Mesendoderm (in vitro differentiated cells): ENCODE data around the gene RAB33A. TPM values are rescaled to one million over a fixed set of nuclear protein-coding genes. Genes with fewer than 3 reads are reported as not detected.

Source experiments
- DNase-seq: peaks from one replicate; pipeline ENCODE4 v3.0.0; 2013
- H2AK5ac ChIP-seq: 2 replicates; pipeline ENCODE4 v1.6.1; 2013; ENCODE audit warnings: low read length, inconsistent platforms
- H2BK120ac ChIP-seq: 2 replicates; pipeline ENCODE4 v1.6.1; 2013; ENCODE audit warnings: low read depth, mild to moderate bottlenecking, low read length, moderate library complexity, mixed read lengths
- H2BK15ac ChIP-seq: replicated peaks from 2 replicates; pipeline ENCODE4 v1.6.1; 2013; ENCODE audit warnings: low read depth, mild to moderate bottlenecking, moderate library complexity
- H2BK5ac ChIP-seq: 2 replicates; pipeline ENCODE4 v1.6.1; 2013; ENCODE audit warnings: low read length, inconsistent platforms
- H3K18ac ChIP-seq: 2 replicates; pipeline ENCODE4 v1.6.1; 2013; ENCODE audit warnings: mild to moderate bottlenecking, low read length, mixed read lengths
- H3K23ac ChIP-seq: one replicate; pipeline ENCODE4 v1.6.1; 2013; ENCODE audit warnings: low read length
- H3K27ac ChIP-seq: 2 replicates; pipeline ENCODE4 v1.5.1; 2013; ENCODE audit warnings: low read depth, mild to moderate bottlenecking, inconsistent platforms, low read length, moderate library complexity
- H3K27me3 ChIP-seq: 2 replicates; pipeline ENCODE4 v1.6.1; 2013; ENCODE audit warnings: low read length, control low read depth, mild to moderate bottlenecking, inconsistent platforms; ENCODE audit not compliant: insufficient read depth, poor library complexity
- H3K36me3 ChIP-seq: 2 replicates; pipeline ENCODE4 v1.6.1; 2013; ENCODE audit warnings: low read length, inconsistent platforms; ENCODE audit not compliant: control insufficient read depth, insufficient read depth
- H3K4ac ChIP-seq: one replicate; pipeline ENCODE4 v1.6.1; 2013; ENCODE audit warnings: low read depth, mild to moderate bottlenecking, low read length, moderate library complexity
- H3K4me1 ChIP-seq: 2 replicates; pipeline ENCODE4 v1.6.1; 2013; ENCODE audit warnings: low read depth, low read length, inconsistent platforms; ENCODE audit not compliant: control insufficient read depth
- H3K4me2 ChIP-seq: 2 replicates; pipeline ENCODE4 v1.6.1; 2013; ENCODE audit warnings: low read length
- H3K4me3 ChIP-seq: 2 replicates; pipeline ENCODE4 v1.5.1; 2013; ENCODE audit warnings: mild to moderate bottlenecking, low read length
- H3K56ac ChIP-seq: one replicate; pipeline ENCODE4 v1.6.1; 2013; ENCODE audit warnings: low read length
- H3K79me1 ChIP-seq: 2 replicates; pipeline ENCODE4 v1.6.1; 2013; ENCODE audit warnings: low read length, inconsistent platforms
- H3K79me2 ChIP-seq: 2 replicates; pipeline ENCODE4 v1.6.1; 2013; ENCODE audit warnings: mild to moderate bottlenecking, low read length; ENCODE audit not compliant: control insufficient read depth, insufficient read depth
- H3K9ac ChIP-seq: 2 replicates; pipeline ENCODE4 v1.6.1; 2013; ENCODE audit warnings: low read length, inconsistent platforms
- H4K5ac ChIP-seq: one replicate; pipeline ENCODE4 v1.6.1; 2013; ENCODE audit warnings: low read length
- H4K8ac ChIP-seq: one replicate; pipeline ENCODE4 v1.6.1; 2013; ENCODE audit warnings: low read depth, mild to moderate bottlenecking, control low read depth, low read length, moderate library complexity
- WGBS: extraction: QIAGEN DNeasy Blood & Tissue Kit; methylation state at CpG from one replicate; pipeline ENCODE4 v1.1.7; 2013; ENCODE audit warnings: low lambda C conversion rate, missing lambda C conversion rate; ENCODE audit not compliant: insufficient coverage; ENCODE audit errors: extremely low coverage; 5-methylcytosine and 5-hydroxymethylcytosine counted together
- polyA plus RNA-seq, 2 experiments: library from polyadenylated mRNA; stranded (reverse); fragments of 200-250 nt; gene quantifications; one replicate each; pipeline ENCODE4 v1.2.3, GENCODE V29; 2013

The RAB33A gene
- polyA plus RNA-seq (2013, experiment 1 of 2), result 0.63 TPM
- 0.57 TPM for polyA plus RNA-seq (2013, experiment 2 of 2)

GRCh38 chrX:130171446-130172126, at the start of gene RAB33A:
Gene RAB33A, plus strand, starts transcription at chrX:130171962. Its CDS starts 101 bp downstream, at chrX:130172063.
- Histone ChIP-seq H2BK15ac (no peak within 1 kb of the TSS), H3K56ac (peak within 1 kb of the TSS; percentile 34), H4K8ac (no peak within 1 kb of the TSS), H3K18ac (no peak within 1 kb of the TSS), H3K23ac (no peak within 1 kb of the TSS), H3K79me1 (no peaks in the 10 kb centered on the region), H3K4ac (no peak within 1 kb of the TSS), H2BK5ac (no peak within 1 kb of the TSS), H2AK5ac (no peak within 1 kb of the TSS), H3K9ac (no peak within 1 kb of the TSS), H3K4me2 (peak within 1 kb of the TSS; percentile 56), H4K5ac (no peak within 1 kb of the TSS), H3K4me1 (no peaks in the 10 kb centered on the region), H3K4me3 (no peak within 1 kb of the TSS), H3K27me3 (peaks cover 2% of the 10 kb centered on the region), H3K36me3 (no peaks in the 10 kb centered on the region), H3K79me2 (no peaks in the 10 kb centered on the region), H2BK120ac (no peak within 1 kb of the TSS), H3K27ac (no peak within 1 kb of the TSS)
- no peak for DNase-seq
- no CpG with 5 or more reads among the region's 61 CpGs for WGBS

- no peak overlapping the region for H3K23ac ChIP-seq
- H3K36me3 ChIP-seq, result no peaks in the 10 kb centered on the region
- no peak overlapping the region for H3K27ac ChIP-seq
- no peak overlapping the region for H2AK5ac ChIP-seq
- no peak overlapping the region for H3K9ac ChIP-seq
- no peaks in the 10 kb centered on the region for H3K27me3 ChIP-seq
- no peak overlapping the region for H4K5ac ChIP-seq
- no peak overlapping the region for H3K4ac ChIP-seq
- no peak overlapping the region for H3K56ac ChIP-seq
- H3K79me1 ChIP-seq, result no peaks in the 10 kb centered on the region
- no peak overlapping the region for H2BK15ac ChIP-seq
- H2BK120ac ChIP-seq, result no peak overlapping the region
- no peak overlapping the region for H4K8ac ChIP-seq
- WGBS, result no CpG with 5 or more reads among the region's 4 CpGs
- H3K4me1 ChIP-seq, result no peaks in the 10 kb centered on the region
- no peak overlapping the region for H3K4me2 ChIP-seq
- peak; percentile 45 for DNase-seq
- H2BK5ac ChIP-seq, result no peak overlapping the region
- no peak overlapping the region for H3K4me3 ChIP-seq
- H3K79me2 ChIP-seq, result no peaks in the 10 kb centered on the region
- H3K18ac ChIP-seq, result no peak overlapping the region
Observed at GRCh38 chrX:130124577-130124976, 47.2 kb upstream of the RAB33A start.

GRCh38 chrX:130125091-130125874, 46.5 kb upstream of the RAB33A start:
- Histone ChIP-seq H4K8ac (no peak overlapping the region), H2AK5ac (no peak overlapping the region), H2BK15ac (no peak overlapping the region), H2BK5ac (no peak overlapping the region), H3K27ac (no peak overlapping the region), H2BK120ac (no peak overlapping the region), H3K4me2 (no peak overlapping the region), H3K36me3 (no peaks in the 10 kb centered on the region), H4K5ac (no peak overlapping the region), H3K9ac (no peak overlapping the region), H3K56ac (no peak overlapping the region), H3K79me1 (no peaks in the 10 kb centered on the region), H3K18ac (no peak overlapping the region), H3K79me2 (no peaks in the 10 kb centered on the region), H3K4me3 (no peak overlapping the region), H3K4ac (no peak overlapping the region), H3K23ac (no peak overlapping the region), H3K27me3 (no peaks in the 10 kb centered on the region), H3K4me1 (no peaks in the 10 kb centered on the region)
- DNase-seq, result no peak
- WGBS, result no CpG with 5 or more reads among the region's 13 CpGs

- no peaks in the 10 kb centered on the region for H3K36me3 ChIP-seq
- no peaks in the 10 kb centered on the region for H3K4me1 ChIP-seq
- H2BK120ac ChIP-seq, result no peak overlapping the region
Observed at GRCh38 chrX:130130990-130131389, 40.8 kb upstream of the RAB33A start.

GRCh38 chrX:130136496-130136895, 35.3 kb upstream of the RAB33A start:
- no peak overlapping the region for H3K4ac ChIP-seq
- H3K4me2 ChIP-seq, result no peak overlapping the region

More at GRCh38 chrX:130130990-130131389, 40.8 kb upstream of the RAB33A start:
- Histone ChIP-seq H3K23ac (no peak overlapping the region), H3K79me1 (no peaks in the 10 kb centered on the region), H3K4me3 (no peak overlapping the region), H3K27ac (no peak overlapping the region), H3K4me2 (no peak overlapping the region), H3K56ac (no peak overlapping the region), H4K8ac (no peak overlapping the region), H2AK5ac (no peak overlapping the region), H3K79me2 (no peaks in the 10 kb centered on the region), H3K27me3 (no peaks in the 10 kb centered on the region), H2BK15ac (no peak overlapping the region), H3K9ac (no peak overlapping the region), H4K5ac (no peak overlapping the region), H3K4ac (no peak overlapping the region), H2BK5ac (no peak overlapping the region), H3K18ac (no peak overlapping the region)
- DNase-seq, result no peak
- no CpG with 5 or more reads among the region's 5 CpGs for WGBS

More at GRCh38 chrX:130136496-130136895, 35.3 kb upstream of the RAB33A start:
- no CpG with 5 or more reads among the region's 5 CpGs for WGBS
- Histone ChIP-seq H3K18ac (no peak overlapping the region), H3K23ac (no peak overlapping the region), H2BK5ac (no peak overlapping the region), H4K8ac (no peak overlapping the region), H3K79me2 (no peaks in the 10 kb centered on the region), H2BK120ac (no peak overlapping the region), H3K56ac (no peak overlapping the region), H3K27ac (no peak overlapping the region), H3K9ac (no peak overlapping the region), H3K36me3 (no peaks in the 10 kb centered on the region), H4K5ac (no peak overlapping the region), H2AK5ac (no peak overlapping the region), H3K79me1 (no peaks in the 10 kb centered on the region), H2BK15ac (no peak overlapping the region), H3K4me3 (no peak overlapping the region), H3K4me1 (no peaks in the 10 kb centered on the region), H3K27me3 (no peaks in the 10 kb centered on the region)
- no peak for DNase-seq
